CD4-positive, alpha-beta T cell (primary cell): ENCODE data around the gene NASP. TPM values are rescaled to one million over a fixed set of nuclear protein-coding genes. Genes with fewer than 3 reads are reported as not detected.

Experiments
- ATAC-seq: fragments of 200-7000 bp; cut with Tn5 transposase; one replicate; pipeline ENCODE4 v1.10.0; 2022; ENCODE audit warnings: mild to moderate bottlenecking; ENCODE audit not compliant: poor library complexity
- CTCF ChIA-PET: fragments of 350-600 bp; sonication (Branson Sonifier 250); formaldehyde crosslinking; loops from one replicate; lab custom pipeline; 2021; ENCODE audit warnings: antibody characterized with exemption, inconsistent platforms; lab: Charles Lee
- POLR2A ChIA-PET: fragments of 350-600 bp; sonication (Branson Sonifier 250); formaldehyde crosslinking; loops from one replicate; lab custom pipeline; 2021; ENCODE audit warnings: antibody characterized with exemption, inconsistent platforms; lab: Charles Lee
- DNase-seq, 14 experiments: peaks; one replicate each; pipeline ENCODE4 v3.0.0-alpha.2; 2013 to 2020; ENCODE audit warnings: mixed read lengths in 2 of 14
- H3K27ac ChIP-seq, 2 donors: one replicate each; pipeline versions ENCODE4 v1.5.1 to v1.7.0; 2013; ENCODE audit warnings: low read length in 2 of 2, low read depth in 1 of 2, mild to moderate bottlenecking in 1 of 2
- H3K27me3 ChIP-seq, 2 experiments: 1 replicate in 1 of 2; 2 replicates in 1 of 2; pipeline versions ENCODE4 v1.6.1 to v1.7.0; 2013; ENCODE audit warnings: low read length in 2 of 2, control low read depth in 1 of 2, mild to moderate bottlenecking in 1 of 2, moderate library complexity in 1 of 2; ENCODE audit not compliant: insufficient read depth in 2 of 2, control insufficient read depth in 1 of 2
- H3K36me3 ChIP-seq: one replicate; pipeline ENCODE4 v1.6.1; 2013; ENCODE audit warnings: low read length, control low read depth; ENCODE audit not compliant: insufficient read depth
- H3K4me1 ChIP-seq: one replicate; pipeline ENCODE4 v1.6.1; 2013; ENCODE audit warnings: low read length, control low read depth; ENCODE audit not compliant: insufficient read depth
- H3K4me3 ChIP-seq: one replicate; pipeline ENCODE4 v1.5.1; 2013; ENCODE audit warnings: mild to moderate bottlenecking, low read length, moderate library complexity
- H3K9me3 ChIP-seq, 2 experiments: 1 replicate in 1 of 2; 2 replicates in 1 of 2; pipeline versions ENCODE4 v1.6.1 to v1.7.0; 2013; ENCODE audit warnings: low read length in 2 of 2, mild to moderate bottlenecking in 2 of 2, control low read depth in 1 of 2, moderate library complexity in 1 of 2; ENCODE audit not compliant: control insufficient read depth in 1 of 2, insufficient read depth in 1 of 2
- H3K27ac Mint-ChIP-seq: one replicate; pipeline ENCODE4 v1.8.0; 2020; ENCODE audit warnings: mixed read lengths
- H3K27me3 Mint-ChIP-seq: one replicate; pipeline ENCODE4 v1.8.0; 2021; ENCODE audit warnings: mixed read lengths
- H3K36me3 Mint-ChIP-seq: one replicate; pipeline ENCODE4 v1.8.0; 2021; ENCODE audit warnings: low read depth, mixed read lengths
- H3K4me1 Mint-ChIP-seq: one replicate; pipeline ENCODE4 v1.8.0; 2021; ENCODE audit warnings: low read depth, mixed read lengths
- H3K4me3 Mint-ChIP-seq: one replicate; pipeline ENCODE4 v1.8.0; 2020; ENCODE audit warnings: mild to moderate bottlenecking, mixed read lengths
- H3K9me3 Mint-ChIP-seq: one replicate; pipeline ENCODE4 v1.8.0; 2020; ENCODE audit warnings: mixed read lengths
- intact Hi-C, 2 experiments: fragments of 100-400 bp; cut with DNase I in 1 of 2; cut with micrococcal nuclease in 1 of 2; formaldehyde crosslinking; loops; one replicate each; pipeline versions ENCODE4 v1.15.1 to v1.9.0; 2023 to 2025; cut with DNase I, micrococcal nuclease
- total RNA-seq, 174 experiments: library from RNA in 2 of 174; stranded (reverse) in 2 of 174; gene quantifications; one replicate each; pipeline ENCODE4 v1.2.3 and lab custom pipeline; 2021 to 2026
- TF ChIP-seq, protein P1 (sequence below): fragments of 200-600 bp; IDR thresholded peaks from one replicate; pipeline ENCODE4 v1.8.0; 2022; ENCODE audit warnings: antibody characterized with exemption, mild to moderate bottlenecking

The NASP gene
- total RNA-seq, 2 experiments from 2014 or later: 110 to 112 TPM

DNA sequence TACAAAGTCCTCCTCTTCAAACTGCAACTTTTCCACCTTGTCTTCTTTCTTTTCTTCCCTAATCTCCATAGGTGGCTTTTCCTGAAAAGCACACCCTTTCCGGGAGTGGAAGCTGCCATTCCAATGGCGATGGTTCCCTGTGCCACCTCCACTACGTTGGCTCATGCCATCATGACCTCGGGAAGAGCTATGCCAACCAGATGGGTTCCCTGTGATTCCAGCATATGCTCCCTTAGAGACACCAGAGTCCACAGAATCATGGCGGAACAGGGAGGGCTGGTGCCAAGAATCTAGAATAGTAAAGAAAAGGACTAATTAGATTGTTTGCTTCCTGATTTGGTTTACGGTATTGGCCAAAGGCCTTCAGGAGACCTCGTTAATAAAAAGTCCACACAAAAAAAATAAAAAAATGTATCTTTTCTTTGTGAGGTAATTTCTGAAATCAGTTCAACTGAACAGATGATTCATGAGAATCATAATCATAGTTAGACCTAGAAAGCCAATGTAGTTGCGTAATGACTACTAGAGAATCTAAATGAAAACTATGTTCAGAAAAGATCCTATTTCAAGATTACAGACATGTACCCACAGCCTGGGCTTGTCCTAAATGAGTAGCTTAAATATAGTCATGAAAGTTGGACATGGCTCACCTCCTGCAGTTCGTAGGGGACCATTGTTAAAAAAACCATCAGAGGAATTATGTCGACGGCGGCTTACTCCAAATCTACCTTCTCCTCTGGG, 70.9 kb downstream of the NASP start:
- H3K4me3 Mint-ChIP-seq: no peak overlapping the region
- H3K4me3 ChIP-seq: no peak overlapping the region
- ChIA-PET POLR2A (interaction anchor here (1.3 kb wide), 1 partner anchor 32 kb away, joined by 3 read pairs; the partner anchor contains the start of gene GPBP1L1), CTCF (interaction anchor here (0.7 kb wide), 1 partner anchor 8 kb away, joined by 3 read pairs; no protein-coding TSS in a partner anchor)
- no peaks in the 10 kb centered on the region for H3K4me1 ChIP-seq
- peaks cover 4% of the 10 kb centered on the region for H3K4me1 Mint-ChIP-seq
- DNase-seq (no peak), ATAC-seq (no peak)
- H3K36me3 Mint-ChIP-seq: peaks cover 92% of the 10 kb centered on the region
- intact Hi-C loops: no loop called here
- H3K36me3 ChIP-seq: peaks cover 97% of the 10 kb centered on the region
- H3K27ac Mint-ChIP-seq: no peak overlapping the region
- no peaks in the 10 kb centered on the region for H3K9me3 Mint-ChIP-seq
- H3K27ac ChIP-seq: no peak overlapping the region
- H3K27me3 Mint-ChIP-seq: no peaks in the 10 kb centered on the region
- TF ChIP-seq, protein P1, sequence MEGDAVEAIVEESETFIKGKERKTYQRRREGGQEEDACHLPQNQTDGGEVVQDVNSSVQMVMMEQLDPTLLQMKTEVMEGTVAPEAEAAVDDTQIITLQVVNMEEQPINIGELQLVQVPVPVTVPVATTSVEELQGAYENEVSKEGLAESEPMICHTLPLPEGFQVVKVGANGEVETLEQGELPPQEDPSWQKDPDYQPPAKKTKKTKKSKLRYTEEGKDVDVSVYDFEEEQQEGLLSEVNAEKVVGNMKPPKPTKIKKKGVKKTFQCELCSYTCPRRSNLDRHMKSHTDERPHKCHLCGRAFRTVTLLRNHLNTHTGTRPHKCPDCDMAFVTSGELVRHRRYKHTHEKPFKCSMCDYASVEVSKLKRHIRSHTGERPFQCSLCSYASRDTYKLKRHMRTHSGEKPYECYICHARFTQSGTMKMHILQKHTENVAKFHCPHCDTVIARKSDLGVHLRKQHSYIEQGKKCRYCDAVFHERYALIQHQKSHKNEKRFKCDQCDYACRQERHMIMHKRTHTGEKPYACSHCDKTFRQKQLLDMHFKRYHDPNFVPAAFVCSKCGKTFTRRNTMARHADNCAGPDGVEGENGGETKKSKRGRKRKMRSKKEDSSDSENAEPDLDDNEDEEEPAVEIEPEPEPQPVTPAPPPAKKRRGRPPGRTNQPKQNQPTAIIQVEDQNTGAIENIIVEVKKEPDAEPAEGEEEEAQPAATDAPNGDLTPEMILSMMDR: no peak
- no peaks in the 10 kb centered on the region for H3K27me3 ChIP-seq
- H3K9me3 ChIP-seq: no peaks in the 10 kb centered on the region

DNA sequence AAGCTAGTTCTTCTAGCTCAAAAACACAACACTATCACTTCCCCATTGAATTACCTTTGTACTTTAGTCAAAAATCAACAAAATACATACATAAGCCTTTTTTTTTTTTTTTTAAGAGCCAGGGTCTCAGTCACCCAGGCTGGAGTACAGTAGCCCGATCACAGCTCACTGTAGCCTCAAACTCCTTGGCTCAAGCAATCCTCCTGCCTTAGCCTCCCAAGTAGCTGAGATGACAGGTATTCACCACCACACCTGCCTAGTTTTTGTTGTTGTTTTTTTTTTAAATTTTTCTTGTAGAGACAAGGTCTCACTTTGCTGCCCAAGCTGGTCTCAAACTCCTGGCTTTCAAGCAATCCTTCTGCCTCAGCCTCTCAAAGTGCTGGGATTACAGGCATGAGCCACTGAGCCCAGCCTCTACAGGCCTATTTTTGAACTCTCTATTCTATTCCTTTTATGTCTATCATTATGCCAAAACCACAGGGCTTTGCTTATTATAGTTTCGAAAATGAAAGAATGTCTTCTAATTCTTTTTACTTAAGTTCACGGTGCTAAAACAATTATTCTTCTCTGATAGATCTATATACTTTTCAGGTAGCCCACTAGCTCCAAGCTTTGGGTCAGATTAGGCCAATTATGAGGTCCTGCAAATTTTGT, 72.9 kb downstream of the NASP start:
- Histone ChIP-seq H3K4me1 (no peaks in the 10 kb centered on the region), H3K27ac (no peak overlapping the region), H3K36me3 (peaks cover 92% of the 10 kb centered on the region), H3K27me3 (no peaks in the 10 kb centered on the region), H3K4me3 (no peak overlapping the region), H3K9me3 (no peaks in the 10 kb centered on the region)
- ChIA-PET POLR2A (interaction anchor here (0.6 kb wide), 1 partner anchor 165 kb away, joined by 4 read pairs; no protein-coding TSS in a partner anchor), CTCF (interaction anchor here (1.2 kb wide), 1 partner anchor 9 kb away, joined by 3 read pairs; no protein-coding TSS in a partner anchor)
- no peak overlapping the region for H3K4me3 Mint-ChIP-seq
- no peaks in the 10 kb centered on the region for H3K27me3 Mint-ChIP-seq
- TF ChIP-seq, protein P1: no peak
- H3K27ac Mint-ChIP-seq: no peak overlapping the region
- H3K9me3 Mint-ChIP-seq: no peaks in the 10 kb centered on the region
- no peak for ATAC-seq
- intact Hi-C loops: no loop called here
- H3K4me1 Mint-ChIP-seq: peaks cover 7% of the 10 kb centered on the region
- H3K36me3 Mint-ChIP-seq: peaks cover 88% of the 10 kb centered on the region
- no peak for DNase-seq

DNA sequence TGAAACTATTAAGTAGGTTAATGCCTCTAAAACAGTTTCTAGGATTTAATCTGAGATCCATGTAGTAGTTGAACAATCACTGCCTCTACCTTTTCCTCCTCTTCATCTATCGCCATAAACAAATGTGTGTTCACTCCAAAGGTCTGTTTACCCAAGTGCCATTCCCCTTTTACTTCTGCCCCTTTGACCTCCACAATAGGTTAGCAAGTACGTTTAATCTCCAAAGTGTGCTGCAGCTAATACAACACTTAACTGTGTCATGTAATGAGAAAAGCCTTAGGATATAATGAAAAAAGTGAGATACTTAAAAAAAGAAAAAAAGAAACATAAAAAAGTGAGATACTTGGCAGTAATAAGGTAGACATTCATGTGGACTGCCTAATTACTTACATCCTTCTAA, 74.3 kb downstream of the NASP start:
- no peaks in the 10 kb centered on the region for H3K4me1 ChIP-seq
- Mint-ChIP-seq H3K36me3 (peaks cover 85% of the 10 kb centered on the region), H3K27ac (no peak overlapping the region), H3K27me3 (no peaks in the 10 kb centered on the region), H3K4me3 (no peak overlapping the region), H3K9me3 (no peaks in the 10 kb centered on the region), H3K4me1 (peaks cover 14% of the 10 kb centered on the region)
- peaks cover 78% of the 10 kb centered on the region for H3K36me3 ChIP-seq
- H3K9me3 ChIP-seq: no peaks in the 10 kb centered on the region
- ChIA-PET POLR2A (no interaction called here), CTCF (no interaction called here)
- ATAC-seq: no peak
- no peaks in the 10 kb centered on the region for H3K27me3 ChIP-seq
- DNase-seq: no peak
- H3K4me3 ChIP-seq: no peak overlapping the region
- intact Hi-C loops: no loop called here
- no peak overlapping the region for H3K27ac ChIP-seq
- TF ChIP-seq, protein P1: no peak
